SK-N-SH treated with all-trans-retinoic acid at 6 μM for 48 hours (cell line): Measurements from ENCODE around the gene BPI.

Source experiments
- CSRNP3 ChIP-seq: fragments of 250-450 bp; sonication (Bioruptor Pico); IDR thresholded peaks from 2 replicates; pipeline ENCODE4 v1.5.1; 2021; ENCODE audit warnings: mild to moderate bottlenecking, moderate library complexity
- ESRRG ChIP-seq: fragments of 250-450 bp; sonication (Bioruptor Pico); IDR thresholded peaks from 2 replicates; pipeline ENCODE4 v1.6.1; 2021; ENCODE audit warnings: mild to moderate bottlenecking
- GLIS3 ChIP-seq: fragments of 250-450 bp; sonication (Bioruptor Pico); IDR thresholded peaks from 2 replicates; pipeline ENCODE4 v1.5.0; 2020; ENCODE audit warnings: mild to moderate bottlenecking, moderate library complexity
- OSR1 ChIP-seq: fragments of 250-450 bp; sonication (Bioruptor Pico); IDR thresholded peaks from 2 replicates; pipeline ENCODE4 v1.8.0; 2022; ENCODE audit warnings: moderate library complexity, mild to moderate bottlenecking, inconsistent platforms
- PATZ1 ChIP-seq: fragments of 250-450 bp; sonication (Bioruptor Pico); IDR thresholded peaks from 2 replicates; pipeline ENCODE4 v1.8.0; 2020; ENCODE audit warnings: mild to moderate bottlenecking, moderate library complexity, borderline replicate concordance
- POU6F1 ChIP-seq: fragments of 250-450 bp; sonication (Bioruptor Pico); IDR thresholded peaks from 2 replicates; pipeline ENCODE4 v1.8.0; 2021; ENCODE audit warnings: low read depth, mild to moderate bottlenecking, moderate library complexity, borderline replicate concordance
- RARB ChIP-seq: fragments of 250-450 bp; sonication (Bioruptor Pico); IDR thresholded peaks from 2 replicates; pipeline ENCODE4 v1.8.0; 2021; ENCODE audit warnings: mild to moderate bottlenecking, moderate library complexity
- TSHZ2 ChIP-seq: fragments of 250-450 bp; sonication (Bioruptor Pico); IDR thresholded peaks from 2 replicates; pipeline ENCODE4 v1.5.0; 2020; ENCODE audit warnings: mild to moderate bottlenecking, moderate library complexity
- ZC3H10 ChIP-seq: fragments of 250-450 bp; sonication (Bioruptor Pico); IDR thresholded peaks from 2 replicates; pipeline ENCODE4 v1.5.1; 2021; ENCODE audit warnings: mild to moderate bottlenecking, moderate library complexity
- ZFP3 ChIP-seq: fragments of 250-450 bp; sonication (Bioruptor Pico); IDR thresholded peaks from 2 replicates; pipeline ENCODE4 v1.5.0; 2020; ENCODE audit warnings: mild to moderate bottlenecking, moderate library complexity
- ZFP30 ChIP-seq: fragments of 450-650 bp; formaldehyde crosslinking; IDR thresholded peaks from 2 replicates; pipeline ENCODE4 v1.5.0; 2022; ENCODE audit warnings: mild to moderate bottlenecking, moderate library complexity
- ZNF565 ChIP-seq: fragments of 450-650 bp; formaldehyde crosslinking; conservative IDR thresholded peaks from 2 replicates; pipeline ENCODE4 v1.5.0; 2020; ENCODE audit warnings: low read depth, mild to moderate bottlenecking, moderate library complexity
- ZNF8 ChIP-seq: fragments of 450-650 bp; formaldehyde crosslinking; IDR thresholded peaks from 2 replicates; pipeline ENCODE4 v1.5.0; 2020; ENCODE audit warnings: mild to moderate bottlenecking, moderate library complexity

- TF ChIP-seq PATZ1 (CRISPR knock-in tag) (no peak), RARB (CRISPR knock-in tag) (no peak), ZNF565 (CRISPR knock-in tag) (no peak), ESRRG (CRISPR knock-in tag) (no peak), ZNF8 (CRISPR knock-in tag) (no peak), ZFP3 (CRISPR knock-in tag) (no peak), OSR1 (CRISPR knock-in tag) (no peak), CSRNP3 (CRISPR knock-in tag) (no peak), ZC3H10 (CRISPR knock-in tag) (no peak), ZFP30 (no peak), GLIS3 (no peak), POU6F1 (CRISPR knock-in tag) (no peak), TSHZ2 (no peak)
These were observed 47.2 kb downstream of the BPI start for GRCh38 chr20:38350879-38351775.
